GM12878 (cell line): ENCODE measurements around the gene BUB1. TPM values are rescaled to one million over a fixed set of nuclear protein-coding genes. Genes with fewer than 3 reads are reported as not detected.

Source experiments
- ATAC-seq: fragments of 200-7000 bp; cut with Tn5 transposase; 3 replicates; pipeline ENCODE4 v1.9.1; 2020; ENCODE audit warnings: mild to moderate bottlenecking, moderate library complexity
- BruUV-seq: library from RNA; stranded (reverse); fragments of 400-500 nt; replicated peaks from 2 replicates; lab custom pipeline; 2021; lab: Mats Ljungman, UMichigan
- CTCF ChIA-PET: fragments of 300-600 bp; sonication (Branson Sonifier 250); formaldehyde crosslinking; extraction: SDS; loops from one replicate; lab custom pipeline; 2021; ENCODE audit warnings: inconsistent platforms; lab: Yijun Ruan, JAX
- POLR2A ChIA-PET: fragments of 350-600 bp; formaldehyde crosslinking; extraction: SDS; loops from one replicate; lab custom pipeline; 2021; ENCODE audit warnings: inconsistent platforms; lab: Charles Lee
- RAD21 ChIA-PET: fragments of 300-600 bp; sonication (Branson Sonifier 250); formaldehyde crosslinking; loops from one replicate; lab custom pipeline; 2023; ENCODE audit warnings: antibody characterized with exemption; ENCODE audit not compliant: unreplicated experiment; lab: Charles Lee
- SMC1A ChIA-PET: fragments of 300-600 bp; sonication (Branson Sonifier 250); formaldehyde crosslinking; loops from one replicate; lab custom pipeline; 2023; ENCODE audit not compliant: unreplicated experiment, uncharacterized antibody; lab: Charles Lee
- DNase-seq: peaks from one replicate; pipeline ENCODE4 v3.0.0-alpha.2; 2011; ENCODE audit warnings: low read depth, low spot score
- FAIRE-seq: peaks from 3 replicates; lab custom pipeline; 2011; peaks lifted over from hg19 to GRCh38; lab: Jason Lieb, UNC
- H2AFZ ChIP-seq: 2 replicates; pipeline ENCODE4 v1.6.0; 2011; ENCODE audit warnings: low read depth, low read length, control low read depth; ENCODE audit not compliant: control insufficient read depth
- H3K27ac ChIP-seq: 2 replicates; pipeline ENCODE4 v1.5.1; 2011; ENCODE audit warnings: control low read depth; ENCODE audit not compliant: control insufficient read depth, insufficient read depth
- H3K27me3 ChIP-seq, 2 experiments: replicated peaks in 1 of 2; 2 replicates each; pipeline versions ENCODE4 v1.6.0 to v1.6.1; 2011; ENCODE audit warnings: low read length in 1 of 2; ENCODE audit not compliant: control insufficient read depth in 2 of 2, insufficient read depth in 2 of 2
- H3K36me3 ChIP-seq, 2 experiments: 2 replicates each; pipeline ENCODE4 v1.5.1; 2011; ENCODE audit warnings: low read length in 1 of 2; ENCODE audit not compliant: control insufficient read depth in 2 of 2, insufficient read depth in 2 of 2
- H3K4me1 ChIP-seq: 2 replicates; pipeline ENCODE4 v1.6.1; 2011; ENCODE audit warnings: mild to moderate bottlenecking, low read length, moderate library complexity, mixed read lengths; ENCODE audit not compliant: control insufficient read depth, insufficient read depth
- H3K4me2 ChIP-seq: 2 replicates; pipeline ENCODE4 v1.6.0; 2011; ENCODE audit warnings: control low read depth; ENCODE audit not compliant: control insufficient read depth, insufficient read depth
- H3K4me3 ChIP-seq: fragments of 200-600 bp; sonication (generic); 2 replicates; pipeline ENCODE4 v1.5.1; 2016
- H3K79me2 ChIP-seq: 2 replicates; pipeline ENCODE4 v1.6.0; 2011; ENCODE audit warnings: low read length; ENCODE audit not compliant: control insufficient read depth, insufficient read depth
- H3K9ac ChIP-seq: 2 replicates; pipeline ENCODE4 v1.8.0; 2011; ENCODE audit warnings: low read length, control low read depth, mixed read lengths; ENCODE audit not compliant: control insufficient read depth, insufficient read depth
- H3K9me3 ChIP-seq: replicated peaks from 3 replicates; pipeline ENCODE4 v1.5.1; 2011; ENCODE audit warnings: mild to moderate bottlenecking, low read length; ENCODE audit not compliant: control insufficient read depth, insufficient read depth
- H4K20me1 ChIP-seq: 2 replicates; pipeline ENCODE4 v1.6.0; 2011; ENCODE audit not compliant: control insufficient read depth, insufficient read depth
- SPI1 ChIP-seq: IDR thresholded peaks from 2 replicates; pipeline ENCODE4 v1.6.1; 2011; ENCODE audit warnings: low read depth, mild to moderate bottlenecking, low read length, moderate library complexity, borderline replicate concordance; ENCODE audit not compliant: insufficient read depth
- WGBS: methylation state at CpG from one replicate; pipeline ENCODE4 v1.1.6; 2016; ENCODE audit warnings: low lambda C conversion rate; ENCODE audit not compliant: insufficient replicate concordance, insufficient coverage; ENCODE audit errors: missing lambda C conversion rate; 5-methylcytosine and 5-hydroxymethylcytosine counted together
- in situ Hi-C: fragments of 300-500 bp; cut with MboI; formaldehyde crosslinking; loops from 9 replicates; pipeline ENCODE4 v1.14.3; 2018; ENCODE audit warnings: mixed read lengths
- intact Hi-C: fragments of 100-400 bp; cut with micrococcal nuclease; formaldehyde crosslinking; loops from one replicate; pipeline ENCODE4 v1.14.2; 2022; ENCODE audit not compliant: unreplicated experiment
- polyA plus RNA-seq, 11 experiments: library from polyadenylated mRNA; depleted of rRNA in 4 of 11; unstranded in 6 of 11; stranded (reverse) in 5 of 11; fragments of >200 nt; fragmentation: Nextera tagmentation in 4 of 11; fragmentation: Illumina TruSeq in 1 of 11; extraction: Ambion mirVana in 4 of 11; extraction: Trizol in 1 of 11; gene quantifications; 1 replicate in 1 of 11; 2 replicates in 10 of 11; pipeline versions ENCODE4 v1.2.1 to v1.2.3, GENCODE V29; 2011 to 2016; ENCODE audit warnings: inconsistent platforms in 2 of 11, missing spikeins in 2 of 11, low read depth in 1 of 11
- total RNA-seq, 4 experiments: library from RNA; depleted of rRNA in 3 of 4; stranded (reverse); fragments of >200 nt in 3 of 4; fragmentation: Illumina TruSeq in 1 of 4; extraction: Trizol in 1 of 4; gene quantifications; 2 replicates each; pipeline versions ENCODE4 v1.2.1 to v1.2.3, GENCODE V29; 2013 to 2021
- TF ChIP-seq, protein P1 (sequence below): fragments of 450-650 bp; IDR thresholded peaks from 2 replicates; pipeline ENCODE4 v1.6.1; 2016; ENCODE audit warnings: mild to moderate bottlenecking
- TF ChIP-seq, protein P2 (sequence below): IDR thresholded peaks from 2 replicates; pipeline ENCODE4 v1.6.1; 2012; ENCODE audit warnings: mild to moderate bottlenecking, low read depth, low read length

Gene BUB1
- total and polyA plus RNA-seq, 10 of the 15 experiments (the other 5 are each of a cell fraction or from before 2014, with no cell fraction given), result 52.4 to 142 (median 88.9) TPM

DNA sequence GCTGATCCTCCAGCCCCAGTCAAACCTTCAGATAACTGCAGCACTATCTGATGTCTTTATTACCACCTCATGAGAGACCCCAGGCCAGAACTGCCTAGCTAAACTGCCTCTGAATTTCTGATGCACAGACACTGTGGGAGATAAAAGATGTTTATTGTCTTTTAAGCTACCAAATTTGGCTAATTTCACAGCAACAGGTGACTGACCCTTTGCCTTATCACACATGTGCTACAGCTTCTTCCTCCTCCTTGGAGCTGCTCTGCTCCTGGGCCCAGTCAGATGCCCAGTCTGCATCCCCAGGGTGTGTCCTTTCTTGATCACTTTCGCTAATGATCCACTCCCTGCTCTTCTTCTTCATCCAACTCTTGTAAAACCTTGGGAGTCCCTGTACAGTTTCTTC lies 34.9 kb upstream of the BUB1 start:
- ATAC-seq (no peak), DNase-seq (no peak), FAIRE-seq (no peak)
- 46% methylated on average over 1 of the region's 1 CpG for WGBS
- RAD21 ChIA-PET, result interaction anchor here (1.4 to 1.6 kb wide), 2 partner anchors 35 to 43 kb away, joined by 4 read pairs; partner anchors contain the start of gene BUB1
- TF ChIP-seq, protein P1, sequence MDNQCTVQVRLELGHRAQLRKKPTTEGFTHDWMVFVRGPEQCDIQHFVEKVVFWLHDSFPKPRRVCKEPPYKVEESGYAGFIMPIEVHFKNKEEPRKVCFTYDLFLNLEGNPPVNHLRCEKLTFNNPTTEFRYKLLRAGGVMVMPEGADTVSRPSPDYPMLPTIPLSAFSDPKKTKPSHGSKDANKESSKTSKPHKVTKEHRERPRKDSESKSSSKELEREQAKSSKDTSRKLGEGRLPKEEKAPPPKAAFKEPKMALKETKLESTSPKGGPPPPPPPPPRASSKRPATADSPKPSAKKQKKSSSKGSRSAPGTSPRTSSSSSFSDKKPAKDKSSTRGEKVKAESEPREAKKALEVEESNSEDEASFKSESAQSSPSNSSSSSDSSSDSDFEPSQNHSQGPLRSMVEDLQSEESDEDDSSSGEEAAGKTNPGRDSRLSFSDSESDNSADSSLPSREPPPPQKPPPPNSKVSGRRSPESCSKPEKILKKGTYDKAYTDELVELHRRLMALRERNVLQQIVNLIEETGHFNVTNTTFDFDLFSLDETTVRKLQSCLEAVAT, result no peak
- TF ChIP-seq, protein P2, sequence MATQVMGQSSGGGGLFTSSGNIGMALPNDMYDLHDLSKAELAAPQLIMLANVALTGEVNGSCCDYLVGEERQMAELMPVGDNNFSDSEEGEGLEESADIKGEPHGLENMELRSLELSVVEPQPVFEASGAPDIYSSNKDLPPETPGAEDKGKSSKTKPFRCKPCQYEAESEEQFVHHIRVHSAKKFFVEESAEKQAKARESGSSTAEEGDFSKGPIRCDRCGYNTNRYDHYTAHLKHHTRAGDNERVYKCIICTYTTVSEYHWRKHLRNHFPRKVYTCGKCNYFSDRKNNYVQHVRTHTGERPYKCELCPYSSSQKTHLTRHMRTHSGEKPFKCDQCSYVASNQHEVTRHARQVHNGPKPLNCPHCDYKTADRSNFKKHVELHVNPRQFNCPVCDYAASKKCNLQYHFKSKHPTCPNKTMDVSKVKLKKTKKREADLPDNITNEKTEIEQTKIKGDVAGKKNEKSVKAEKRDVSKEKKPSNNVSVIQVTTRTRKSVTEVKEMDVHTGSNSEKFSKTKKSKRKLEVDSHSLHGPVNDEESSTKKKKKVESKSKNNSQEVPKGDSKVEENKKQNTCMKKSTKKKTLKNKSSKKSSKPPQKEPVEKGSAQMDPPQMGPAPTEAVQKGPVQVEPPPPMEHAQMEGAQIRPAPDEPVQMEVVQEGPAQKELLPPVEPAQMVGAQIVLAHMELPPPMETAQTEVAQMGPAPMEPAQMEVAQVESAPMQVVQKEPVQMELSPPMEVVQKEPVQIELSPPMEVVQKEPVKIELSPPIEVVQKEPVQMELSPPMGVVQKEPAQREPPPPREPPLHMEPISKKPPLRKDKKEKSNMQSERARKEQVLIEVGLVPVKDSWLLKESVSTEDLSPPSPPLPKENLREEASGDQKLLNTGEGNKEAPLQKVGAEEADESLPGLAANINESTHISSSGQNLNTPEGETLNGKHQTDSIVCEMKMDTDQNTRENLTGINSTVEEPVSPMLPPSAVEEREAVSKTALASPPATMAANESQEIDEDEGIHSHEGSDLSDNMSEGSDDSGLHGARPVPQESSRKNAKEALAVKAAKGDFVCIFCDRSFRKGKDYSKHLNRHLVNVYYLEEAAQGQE, result no peak
- no peak for TF ChIP-seq SPI1
- Histone ChIP-seq H3K4me2 (no peak overlapping the region), H3K9ac (no peak overlapping the region), H3K9me3 (no peaks in the 10 kb centered on the region), H3K36me3 (no peaks in the 10 kb centered on the region), H3K27ac (no peak overlapping the region), H2AFZ (no peak overlapping the region), H4K20me1 (no peaks in the 10 kb centered on the region), H3K27me3 (peaks cover 0 to 3% of the 10 kb centered on the region in 2 experiments; a peak in 1 of 4 replicates), H3K4me3 (no peak overlapping the region), H3K4me1 (no peaks in the 10 kb centered on the region), H3K79me2 (no peaks in the 10 kb centered on the region)
- SMC1A ChIA-PET, result interaction anchor here (1.3 to 2.3 kb wide), 5 partner anchors 9 to 37 kb away, joined by 3 to 11 read pairs (median 4); no protein-coding TSS in a partner anchor
- POLR2A ChIA-PET, result interaction anchor here (0.6 to 1.6 kb wide), 3 partner anchors 9 to 73 kb away, joined by 3 to 4 read pairs (median 4); no protein-coding TSS in a partner anchor
- BruUV-seq, result no TSS peak
- CTCF ChIA-PET, result no interaction called here
- intact Hi-C loops, result no loop called here
- in situ Hi-C loops, result no loop called here
